Thoracic aorta (tissue), 2 donors: Measurements from ENCODE around the gene PPEF1. TPM values are rescaled to one million over a fixed set of nuclear protein-coding genes. Genes with fewer than 3 reads are reported as not detected.
"Not testable (repeated sequence)": the region's sequence is repeated elsewhere in the genome, so short reads cannot be mapped to it uniquely, and the experiment has no call there.

ENCODE experiments used
- ATAC-seq: fragments of 150-250 bp; one replicate; pipeline ENCODE4 v1.8.0; 2017; ENCODE audit warnings: low read depth; ENCODE audit not compliant: insufficient number of reproducible peaks, low FRiP score
- DNase-seq: peaks from one replicate; pipeline ENCODE4 v3.0.0-alpha.2; 2020; ENCODE audit warnings: low spot score
- H3K27ac ChIP-seq, 2 donors: fragments of 200-600 bp; sonication (generic); 1 replicate in 1 of 2; 2 replicates in 1 of 2; pipeline ENCODE4 v1.5.1; 2016; ENCODE audit warnings: mild to moderate bottlenecking in 2 of 2, moderate library complexity in 2 of 2
- H3K27me3 ChIP-seq: fragments of 200-600 bp; sonication (generic); replicated peaks from 2 replicates; pipeline ENCODE4 v1.6.0; 2016; ENCODE audit warnings: mild to moderate bottlenecking; ENCODE audit not compliant: insufficient read depth
- H3K36me3 ChIP-seq: fragments of 200-600 bp; sonication (generic); one replicate; pipeline ENCODE4 v1.5.1; 2016
- H3K4me1 ChIP-seq, 2 donors: fragments of 200-600 bp; sonication (generic); 1 replicate in 1 of 2; 2 replicates in 1 of 2; pipeline versions ENCODE4 v1.5.1 to v1.6.0; 2016; ENCODE audit warnings: low read depth in 2 of 2, mild to moderate bottlenecking in 1 of 2; ENCODE audit not compliant: control insufficient read depth in 1 of 2
- H3K4me3 ChIP-seq: fragments of 200-600 bp; sonication (generic); 2 replicates; pipeline ENCODE4 v1.5.1; 2016; ENCODE audit warnings: mild to moderate bottlenecking
- H3K9me3 ChIP-seq: fragments of 200-600 bp; sonication (generic); 2 replicates; pipeline ENCODE4 v1.5.1; 2016
- CTCF ChIP-seq: fragments of 200-600 bp; sonication (generic); IDR thresholded peaks from one replicate; pipeline ENCODE4 v1.5.1; 2019; ENCODE audit warnings: antibody characterized with exemption
- total RNA-seq, 2 donors: library from RNA; depleted of rRNA; stranded (reverse); fragments of >200 nt; gene quantifications; one replicate each; pipeline versions ENCODE4 v1.1.0 to v1.2.3, GENCODE V29; 2016

The PPEF1 gene
- total RNA-seq, 2 donors from 2014 or later = not detected

- Histone ChIP-seq H3K4me3 (no peak overlapping the region), H3K9me3 (no peaks in the 10 kb centered on the region), H3K36me3 (no peaks in the 10 kb centered on the region), H3K4me1 (no peaks in the 10 kb centered on the region), H3K27me3 (no peaks in the 10 kb centered on the region), H3K27ac (peak overlapping the region in 1 of 2 donors; percentile 20)
- no peak for DNase-seq
- ATAC-seq = no peak
- no peak for TF ChIP-seq CTCF
Measured at GRCh38 chrX:18722500-18723071, 15.1 kb downstream of the PPEF1 start.

GRCh38 chrX:18725310-18725943, 18.0 kb downstream of the PPEF1 start:
- no peaks in the 10 kb centered on the region for H3K4me1 ChIP-seq
- no peak for ATAC-seq
- no peak overlapping the region for H3K27ac ChIP-seq
- H3K27me3 ChIP-seq = no peaks in the 10 kb centered on the region
- H3K4me3 ChIP-seq = no peak overlapping the region
- H3K36me3 ChIP-seq = no peaks in the 10 kb centered on the region
- no peak for TF ChIP-seq CTCF
- no peak for DNase-seq
- H3K9me3 ChIP-seq = no peaks in the 10 kb centered on the region

- Histone ChIP-seq H3K27me3 (no peaks in the 10 kb centered on the region), H3K4me1 (no peaks in the 10 kb centered on the region), H3K27ac (no peak overlapping the region), H3K36me3 (no peaks in the 10 kb centered on the region), H3K4me3 (no peak overlapping the region), H3K9me3 (no peaks in the 10 kb centered on the region)
- DNase-seq (no peak), ATAC-seq (no peak)
- no peak for TF ChIP-seq CTCF
Measured at GRCh38 chrX:18733287-18733686, 25.8 kb downstream of the PPEF1 start.

- not testable (repeated sequence) for H3K9me3 ChIP-seq, H3K27ac ChIP-seq, H3K4me3 ChIP-seq, H3K4me1 ChIP-seq, ATAC-seq, H3K27me3 ChIP-seq, H3K36me3 ChIP-seq, DNase-seq
Measured at GRCh38 chrX:18739609-18740008, 32.2 kb downstream of the PPEF1 start.

GRCh38 chrX:18748499-18748898, 41.1 kb downstream of the PPEF1 start:
- no peaks in the 10 kb centered on the region for H3K9me3 ChIP-seq
- ATAC-seq (no peak), DNase-seq (no peak)
- TF ChIP-seq CTCF = no peak
- no peaks in the 10 kb centered on the region for H3K36me3 ChIP-seq
- H3K4me3 ChIP-seq = no peak overlapping the region
- no peaks in the 10 kb centered on the region for H3K27me3 ChIP-seq
- no peak overlapping the region for H3K27ac ChIP-seq
- H3K4me1 ChIP-seq = peaks cover 0 to 5% of the 10 kb centered on the region in 2 donors

GRCh38 chrX:18753631-18754030, 46.2 kb downstream of the PPEF1 start:
- H3K27me3 ChIP-seq = no peaks in the 10 kb centered on the region
- TF ChIP-seq CTCF = no peak
- H3K4me1 ChIP-seq = peaks cover 0 to 5% of the 10 kb centered on the region in 2 donors
- DNase-seq (no peak), ATAC-seq (no peak)
- H3K36me3 ChIP-seq = no peaks in the 10 kb centered on the region
- no peaks in the 10 kb centered on the region for H3K9me3 ChIP-seq
- no peak overlapping the region for H3K4me3 ChIP-seq
- H3K27ac ChIP-seq = no peak overlapping the region
